Large intestine (tissue), 3 donors: Measurements from ENCODE around the gene ULK4. TPM values are rescaled to one million over a fixed set of nuclear protein-coding genes. Genes with fewer than 3 reads are reported as not detected.

ENCODE experiments used
- DNase-seq, 2 donors: peaks; one replicate each; pipeline versions ENCODE4 v3.0.0 to v3.0.0-alpha.2; 2013
- H3K27ac ChIP-seq: one replicate; pipeline ENCODE4 v1.5.1; 2013; ENCODE audit warnings: low read length
- H3K27me3 ChIP-seq: 2 replicates; pipeline ENCODE4 v1.6.1; 2013; ENCODE audit warnings: low read length; ENCODE audit not compliant: control insufficient read depth, insufficient read depth
- H3K36me3 ChIP-seq: 2 replicates; pipeline ENCODE4 v1.6.1; 2013; ENCODE audit warnings: low read length; ENCODE audit not compliant: control insufficient read depth, insufficient read depth
- H3K4me1 ChIP-seq: one replicate; pipeline ENCODE4 v1.6.1; 2013; ENCODE audit warnings: low read length; ENCODE audit not compliant: control insufficient read depth, insufficient read depth
- H3K4me3 ChIP-seq: one replicate; pipeline ENCODE4 v1.5.1; 2013; ENCODE audit warnings: low read length
- H3K9me3 ChIP-seq: one replicate; pipeline ENCODE4 v1.6.1; 2013; ENCODE audit warnings: mild to moderate bottlenecking, low read depth, low read length, moderate library complexity; ENCODE audit not compliant: control insufficient read depth
- WGBS: methylation state at CpG from one replicate; pipeline ENCODE4 v1.1.5; 2013; ENCODE audit warnings: low lambda C conversion rate; ENCODE audit not compliant: insufficient coverage; 5-methylcytosine and 5-hydroxymethylcytosine counted together
- polyA plus RNA-seq: library from polyadenylated mRNA; unstranded; fragments of 120-200 nt; gene quantifications from one replicate; pipeline ENCODE4 v1.2.1, GENCODE V29; 2013

The ULK4 gene
- polyA plus RNA-seq, 1 donor = 2.1 TPM

- H3K36me3 ChIP-seq = no peaks in the 10 kb centered on the region
These were observed 531.0 kb downstream of the ULK4 start for GRCh38 chr3:41430886-41431285.

GRCh38 chr3:41430391-41430790 is 531.5 kb downstream of the ULK4 start:
- Histone ChIP-seq H3K9me3 (no peaks in the 10 kb centered on the region), H3K4me3 (no peak overlapping the region), H3K4me1 (no peaks in the 10 kb centered on the region), H3K36me3 (no peaks in the 10 kb centered on the region), H3K27me3 (no peaks in the 10 kb centered on the region), H3K27ac (no peak overlapping the region)
- DNase-seq = no peak
- WGBS = no CpG with 5 or more reads among the region's 3 CpGs

More at GRCh38 chr3:41430886-41431285, 531.0 kb downstream of the ULK4 start:
- 100% methylated on average over 1 of the region's 12 CpGs for WGBS
- no peak overlapping the region for H3K27ac ChIP-seq
- H3K4me1 ChIP-seq = no peaks in the 10 kb centered on the region
- no peak for DNase-seq
- H3K4me3 ChIP-seq = no peak overlapping the region
- H3K9me3 ChIP-seq = no peaks in the 10 kb centered on the region
- H3K27me3 ChIP-seq = no peaks in the 10 kb centered on the region

- no peak overlapping the region for H3K4me3 ChIP-seq
- no CpG with 5 or more reads among the region's 3 CpGs for WGBS
- no peaks in the 10 kb centered on the region for H3K27me3 ChIP-seq
- H3K4me1 ChIP-seq = no peaks in the 10 kb centered on the region
- DNase-seq = no peak
- H3K27ac ChIP-seq = no peak overlapping the region
- no peaks in the 10 kb centered on the region for H3K36me3 ChIP-seq
- no peaks in the 10 kb centered on the region for H3K9me3 ChIP-seq
These were observed 535.4 kb downstream of the ULK4 start for GRCh38 chr3:41426485-41426884.

GRCh38 chr3:41424543-41425300 is 537.2 kb downstream of the ULK4 start:
- Histone ChIP-seq H3K36me3 (no peaks in the 10 kb centered on the region), H3K4me1 (no peaks in the 10 kb centered on the region), H3K27me3 (no peaks in the 10 kb centered on the region), H3K9me3 (no peaks in the 10 kb centered on the region), H3K27ac (no peak overlapping the region), H3K4me3 (no peak overlapping the region)
- DNase-seq = no peak
- WGBS = no CpG with 5 or more reads among the region's 4 CpGs

- H3K4me3 ChIP-seq = no peak overlapping the region
- H3K9me3 ChIP-seq = no peaks in the 10 kb centered on the region
- H3K27ac ChIP-seq = no peak overlapping the region
- 100% methylated on average over 2 of the region's 5 CpGs for WGBS
- no peak for DNase-seq
- H3K36me3 ChIP-seq = no peaks in the 10 kb centered on the region
- no peaks in the 10 kb centered on the region for H3K4me1 ChIP-seq
- no peaks in the 10 kb centered on the region for H3K27me3 ChIP-seq
These were observed 542.1 kb downstream of the ULK4 start for GRCh38 chr3:41419809-41420208.

GRCh38 chr3:41418961-41419691 is 542.8 kb downstream of the ULK4 start:
- Histone ChIP-seq H3K4me1 (no peaks in the 10 kb centered on the region), H3K36me3 (no peaks in the 10 kb centered on the region), H3K4me3 (no peak overlapping the region), H3K9me3 (no peaks in the 10 kb centered on the region), H3K27ac (no peak overlapping the region), H3K27me3 (no peaks in the 10 kb centered on the region)
- 94% methylated on average over 3 of the region's 7 CpGs for WGBS
- DNase-seq = no peak

- WGBS = no CpG with 5 or more reads among the region's 3 CpGs
- H3K4me3 ChIP-seq = no peak overlapping the region
- no peaks in the 10 kb centered on the region for H3K36me3 ChIP-seq
- no peaks in the 10 kb centered on the region for H3K9me3 ChIP-seq
- no peak for DNase-seq
- H3K27ac ChIP-seq = no peak overlapping the region
- H3K4me1 ChIP-seq = no peaks in the 10 kb centered on the region
- no peaks in the 10 kb centered on the region for H3K27me3 ChIP-seq
These were observed 544.3 kb downstream of the ULK4 start for GRCh38 chr3:41417574-41417973.

GRCh38 chr3:41411065-41411464 is 550.8 kb downstream of the ULK4 start:
- no CpG with 5 or more reads among the region's 1 CpG for WGBS

GRCh38 chr3:41405466-41405865 is 556.4 kb downstream of the ULK4 start:
- Histone ChIP-seq H3K36me3 (no peaks in the 10 kb centered on the region), H3K27me3 (no peaks in the 10 kb centered on the region), H3K4me1 (no peaks in the 10 kb centered on the region), H3K4me3 (no peak overlapping the region), H3K9me3 (no peaks in the 10 kb centered on the region), H3K27ac (no peak overlapping the region)
- no peak for DNase-seq
- WGBS = 100% methylated on average over 2 of the region's 2 CpGs

More at GRCh38 chr3:41411065-41411464, 550.8 kb downstream of the ULK4 start:
- DNase-seq = no peak
- H3K4me1 ChIP-seq = no peaks in the 10 kb centered on the region
- no peaks in the 10 kb centered on the region for H3K9me3 ChIP-seq
- no peak overlapping the region for H3K4me3 ChIP-seq
- H3K27ac ChIP-seq = no peak overlapping the region
- H3K36me3 ChIP-seq = no peaks in the 10 kb centered on the region
- no peaks in the 10 kb centered on the region for H3K27me3 ChIP-seq

GRCh38 chr3:41404582-41404981 is 557.3 kb downstream of the ULK4 start:
- no peak for DNase-seq
- no CpG with 5 or more reads among the region's 1 CpG for WGBS
- no peaks in the 10 kb centered on the region for H3K9me3 ChIP-seq
- no peaks in the 10 kb centered on the region for H3K27me3 ChIP-seq
- no peaks in the 10 kb centered on the region for H3K4me1 ChIP-seq
- no peaks in the 10 kb centered on the region for H3K36me3 ChIP-seq
- H3K4me3 ChIP-seq = no peak overlapping the region
- H3K27ac ChIP-seq = no peak overlapping the region
